ENCODE results near the gene NR1D1. TPM values are rescaled to one million over a fixed set of nuclear protein-coding genes. Genes with fewer than 3 reads are reported as not detected.

The NR1D1 gene
- total RNA-seq, 1 donor, result 9.9 TPM

- Histone ChIP-seq H3K27me3 (ENCODE audit: insufficient read depth, low read length) (no peaks in the 10 kb centered on the region), H3K4me1 (ENCODE audit: insufficient read depth, low read length) (peaks cover 86% of the 10 kb centered on the region), H3K4me3 (ENCODE audit: low read length) (no peak overlapping the region), H3K9me3 (ENCODE audit: low read depth, low read length) (no peaks in the 10 kb centered on the region)
Observed at GRCh38 chr17:40103688-40104087, 3.3 kb upstream of the NR1D1 start.

- Histone ChIP-seq H3K27me3 (ENCODE audit: insufficient read depth, low read length) (no peaks in the 10 kb centered on the region), H3K4me3 (ENCODE audit: low read length) (no peak overlapping the region), H3K4me1 (ENCODE audit: insufficient read depth, low read length) (peaks cover 86% of the 10 kb centered on the region), H3K9me3 (ENCODE audit: low read depth, low read length) (no peaks in the 10 kb centered on the region)
Observed at GRCh38 chr17:40103071-40103661, 2.8 kb upstream of the NR1D1 start.

GRCh38 chr17:40101367-40102210, 1.2 kb upstream of the NR1D1 start:
- no peak overlapping the region for H3K4me3 ChIP-seq (ENCODE audit: low read length)
- no peaks in the 10 kb centered on the region for H3K9me3 ChIP-seq (ENCODE audit: low read depth, low read length)

GRCh38 chr17:40100669-40101366, 429 bp upstream of the NR1D1 start:
- Histone ChIP-seq H3K4me3 (ENCODE audit: low read length) (peak overlapping the region; percentile 54), H3K9me3 (ENCODE audit: low read depth, low read length) (no peaks in the 10 kb centered on the region), H3K4me1 (ENCODE audit: insufficient read depth, low read length) (peaks cover 85% of the 10 kb centered on the region), H3K27me3 (ENCODE audit: insufficient read depth, low read length) (no peaks in the 10 kb centered on the region)

More at GRCh38 chr17:40101367-40102210, 1.2 kb upstream of the NR1D1 start:
- no peaks in the 10 kb centered on the region for H3K27me3 ChIP-seq (ENCODE audit: insufficient read depth, low read length)
- H3K4me1 ChIP-seq (ENCODE audit: insufficient read depth, low read length), result peaks cover 86% of the 10 kb centered on the region

- Histone ChIP-seq H3K4me1 (ENCODE audit: insufficient read depth, low read length) (peaks cover 85% of the 10 kb centered on the region), H3K27me3 (ENCODE audit: insufficient read depth, low read length) (no peaks in the 10 kb centered on the region), H3K9me3 (ENCODE audit: low read depth, low read length) (no peaks in the 10 kb centered on the region), H3K4me3 (ENCODE audit: low read length) (peak overlapping the region; percentile 54)
Observed at GRCh38 chr17:40099619-40100418, 570 bp downstream of the NR1D1 start.

GRCh38 chr17:40098846-40099618, 1.4 kb downstream of the NR1D1 start:
- peak overlapping the region; percentile 54 for H3K4me3 ChIP-seq (ENCODE audit: low read length)

GRCh38 chr17:40097931-40098845, 2.2 kb downstream of the NR1D1 start:
- no peaks in the 10 kb centered on the region for H3K27me3 ChIP-seq (ENCODE audit: insufficient read depth, low read length)
- H3K4me1 ChIP-seq (ENCODE audit: insufficient read depth, low read length), result peaks cover 78% of the 10 kb centered on the region
- H3K4me3 ChIP-seq (ENCODE audit: low read length), result no peak overlapping the region
- no peaks in the 10 kb centered on the region for H3K9me3 ChIP-seq (ENCODE audit: low read depth, low read length)

More at GRCh38 chr17:40098846-40099618, 1.4 kb downstream of the NR1D1 start:
- H3K27me3 ChIP-seq (ENCODE audit: insufficient read depth, low read length), result no peaks in the 10 kb centered on the region
- no peaks in the 10 kb centered on the region for H3K9me3 ChIP-seq (ENCODE audit: low read depth, low read length)
- H3K4me1 ChIP-seq (ENCODE audit: insufficient read depth, low read length), result peaks cover 86% of the 10 kb centered on the region

- H3K4me3 ChIP-seq (ENCODE audit: low read length), result no peak overlapping the region
- no peaks in the 10 kb centered on the region for H3K9me3 ChIP-seq (ENCODE audit: low read depth, low read length)
- no peaks in the 10 kb centered on the region for H3K27me3 ChIP-seq (ENCODE audit: insufficient read depth, low read length)
- peaks cover 73% of the 10 kb centered on the region for H3K4me1 ChIP-seq (ENCODE audit: insufficient read depth, low read length)
Observed at GRCh38 chr17:40097087-40097486, 3.3 kb downstream of the NR1D1 start.

GRCh38 chr17:40095944-40096791, 4.2 kb downstream of the NR1D1 start:
- Histone ChIP-seq H3K4me1 (ENCODE audit: insufficient read depth, low read length) (peaks cover 67% of the 10 kb centered on the region), H3K27me3 (ENCODE audit: insufficient read depth, low read length) (no peaks in the 10 kb centered on the region), H3K9me3 (ENCODE audit: low read depth, low read length) (no peaks in the 10 kb centered on the region), H3K4me3 (ENCODE audit: low read length) (no peak overlapping the region)

- no peaks in the 10 kb centered on the region for H3K27me3 ChIP-seq (ENCODE audit: insufficient read depth, low read length)
- peaks cover 60% of the 10 kb centered on the region for H3K4me1 ChIP-seq (ENCODE audit: insufficient read depth, low read length)
- H3K4me3 ChIP-seq (ENCODE audit: low read length), result no peak overlapping the region
- no peaks in the 10 kb centered on the region for H3K9me3 ChIP-seq (ENCODE audit: low read depth, low read length)
Observed at GRCh38 chr17:40095351-40095943, 4.9 kb downstream of the NR1D1 start.

GRCh38 chr17:40094874-40095273, 5.5 kb downstream of the NR1D1 start:
- H3K4me1 ChIP-seq (ENCODE audit: insufficient read depth, low read length), result peaks cover 54% of the 10 kb centered on the region
- no peaks in the 10 kb centered on the region for H3K27me3 ChIP-seq (ENCODE audit: insufficient read depth, low read length)
- no peaks in the 10 kb centered on the region for H3K9me3 ChIP-seq (ENCODE audit: low read depth, low read length)
- no peak overlapping the region for H3K4me3 ChIP-seq (ENCODE audit: low read length)

- Histone ChIP-seq H3K9me3 (ENCODE audit: low read depth, low read length) (no peaks in the 10 kb centered on the region), H3K27me3 (ENCODE audit: insufficient read depth, low read length) (no peaks in the 10 kb centered on the region), H3K4me3 (ENCODE audit: low read length) (no peak overlapping the region), H3K4me1 (ENCODE audit: insufficient read depth, low read length) (peaks cover 45% of the 10 kb centered on the region)
Observed at GRCh38 chr17:40093580-40094201, 6.7 kb downstream of the NR1D1 start.
